Lung (tissue), 12 donors: Measurements from ENCODE around the gene HSBP1. TPM values are rescaled to one million over a fixed set of nuclear protein-coding genes. Genes with fewer than 3 reads are reported as not detected.

Experiments used
- ATAC-seq: fragments of 200-7000 bp; cut with Tn5 transposase; one replicate; pipeline ENCODE4 v1.9.1; 2020; ENCODE audit warnings: moderate number of reproducible peaks; ENCODE audit not compliant: insufficient read depth, low FRiP score
- DNase-seq, 3 donors: peaks; one replicate each; pipeline ENCODE4 v3.0.0-alpha.2; 2013 to 2017
- H3K27ac ChIP-seq, 2 donors: one replicate each; pipeline ENCODE4 v1.5.1; 2013; ENCODE audit warnings: mild to moderate bottlenecking in 2 of 2, moderate library complexity in 2 of 2, control low read depth in 1 of 2, inconsistent platforms in 1 of 2, low read depth in 1 of 2, low read length in 1 of 2
- H3K27me3 ChIP-seq, 3 donors: one replicate each; pipeline ENCODE4 v1.5.1; 2013; ENCODE audit warnings: low read length in 2 of 3; ENCODE audit not compliant: control insufficient read depth in 3 of 3, insufficient read depth in 3 of 3
- H3K36me3 ChIP-seq, 4 donors: one replicate each; pipeline ENCODE4 v1.5.1; 2013; ENCODE audit warnings: low read length in 4 of 4, mild to moderate bottlenecking in 1 of 4, moderate library complexity in 1 of 4; ENCODE audit not compliant: control insufficient read depth in 4 of 4, insufficient read depth in 4 of 4
- H3K4me1 ChIP-seq, 5 donors: one replicate each; pipeline ENCODE4 v1.5.1; 2013; ENCODE audit warnings: low read length in 5 of 5, mild to moderate bottlenecking in 2 of 5, moderate library complexity in 1 of 5; ENCODE audit not compliant: control insufficient read depth in 5 of 5, insufficient read depth in 5 of 5
- H3K4me3 ChIP-seq: one replicate; pipeline ENCODE4 v1.5.1; 2013; ENCODE audit warnings: mild to moderate bottlenecking, control low read depth, moderate library complexity
- H3K9ac ChIP-seq, 2 donors: one replicate each; pipeline ENCODE4 v1.5.1; 2013; ENCODE audit warnings: low read length in 2 of 2, control low read depth in 1 of 2; ENCODE audit not compliant: insufficient read depth in 1 of 2
- H3K9me3 ChIP-seq, 4 donors: one replicate each; pipeline ENCODE4 v1.5.1; 2013; ENCODE audit warnings: low read length in 3 of 4, mild to moderate bottlenecking in 1 of 4, moderate library complexity in 1 of 4; ENCODE audit not compliant: control insufficient read depth in 4 of 4, insufficient read depth in 3 of 4
- CTCF ChIP-seq: IDR thresholded peaks from 2 replicates; pipeline ENCODE4 v1.5.1; 2012; ENCODE audit warnings: mild to moderate bottlenecking; ENCODE audit errors: control extremely low read depth, extremely low read depth
- WGBS, 2 donors: extraction: QIAGEN DNeasy Blood & Tissue Kit; methylation state at CpG; one replicate each; pipeline ENCODE4 v1.1.7; 2013; 5-methylcytosine and 5-hydroxymethylcytosine counted together
- polyA plus RNA-seq, 2 donors: library from polyadenylated mRNA; stranded (reverse); fragments of 200-250 nt; gene quantifications; one replicate each; pipeline ENCODE4 v1.2.1, GENCODE V29; 2013
- total RNA-seq, 2 donors: library from RNA; depleted of rRNA in 1 of 2; stranded (reverse); fragments of >200 nt in 1 of 2; gene quantifications; one replicate each; pipeline ENCODE4 v1.2.1, GENCODE V29; 2014 to 2021
- donor health status: control.
- donor health status: control.
- donor health status: Bipolar disorder and iron deficiency.
- donor health status: healthy.
- donor health status: DM: yes; HTN: yes; CAD: no.

HSBP1 gene
- total and polyA plus RNA-seq, 4 donors = 50.5 to 109 (median 95.4) TPM

- 85 to 94% methylated on average over 5 of the region's 5 CpGs for WGBS, 2 donors
- Histone ChIP-seq H3K36me3 (no peaks in the 10 kb centered on the region), H3K27ac (no peak overlapping the region), H3K4me1 (no peaks in the 10 kb centered on the region), H3K4me3 (no peak overlapping the region), H3K9ac (no peak overlapping the region), H3K27me3 (peaks cover 0 to 3% (median 0%) of the 10 kb centered on the region in 3 donors), H3K9me3 (peaks cover 0 to 2% (median 0%) of the 10 kb centered on the region in 4 donors)
- no peak for DNase-seq
- no peak for ATAC-seq
- no peak for TF ChIP-seq CTCF
Observed at GRCh38 chr16:83850947-83851346, 43.2 kb downstream of the HSBP1 start.

GRCh38 chr16:83851473-83851872 lies 43.7 kb downstream of the HSBP1 start:
- Histone ChIP-seq H3K27me3 (peaks cover 0 to 3% (median 0%) of the 10 kb centered on the region in 3 donors), H3K9me3 (peaks cover 0 to 2% (median 0%) of the 10 kb centered on the region in 4 donors), H3K9ac (no peak overlapping the region), H3K27ac (no peak overlapping the region), H3K36me3 (no peaks in the 10 kb centered on the region), H3K4me1 (no peaks in the 10 kb centered on the region), H3K4me3 (no peak overlapping the region)
- DNase-seq = no peak
- WGBS, 2 donors = 90 to 96% methylated on average over 4 of the region's 4 CpGs
- no peak for TF ChIP-seq CTCF
- ATAC-seq = no peak

GRCh38 chr16:83852774-83853173 lies 45.0 kb downstream of the HSBP1 start:
- no peak for ATAC-seq
- no peak overlapping the region for H3K27ac ChIP-seq
- no peak overlapping the region for H3K4me3 ChIP-seq
- H3K36me3 ChIP-seq = no peaks in the 10 kb centered on the region
- 90 to 94% methylated on average over 11 of the region's 11 CpGs for WGBS, 2 donors
- H3K9ac ChIP-seq = no peak overlapping the region
- no peaks in the 10 kb centered on the region for H3K4me1 ChIP-seq
- peaks cover 0 to 3% (median 0%) of the 10 kb centered on the region in 3 donors for H3K27me3 ChIP-seq
- no peak for TF ChIP-seq CTCF
- H3K9me3 ChIP-seq = peaks cover 0 to 2% (median 0%) of the 10 kb centered on the region in 4 donors
- no peak for DNase-seq

GRCh38 chr16:83853834-83854233 lies 46.1 kb downstream of the HSBP1 start:
- Histone ChIP-seq H3K27me3 (peaks cover 0 to 3% (median 0%) of the 10 kb centered on the region in 3 donors), H3K36me3 (no peaks in the 10 kb centered on the region), H3K4me1 (no peaks in the 10 kb centered on the region), H3K4me3 (no peak overlapping the region), H3K9ac (no peak overlapping the region), H3K27ac (no peak overlapping the region), H3K9me3 (peaks cover 0 to 2% (median 0%) of the 10 kb centered on the region in 4 donors)
- WGBS, 2 donors = 94 to 96% methylated on average over 8 of the region's 8 CpGs
- DNase-seq (no peak), ATAC-seq (no peak)
- no peak for TF ChIP-seq CTCF
